Fibroblast of mammary gland (primary cell): ENCODE results near the gene SLC7A9.

Experiments used
- DNase-seq: peaks from one replicate; pipeline ENCODE4 v3.0.0-alpha.2; 2010; ENCODE audit warnings: low read depth
- H3K4me3 ChIP-seq: 2 replicates; pipeline ENCODE4 v1.5.1; 2011; ENCODE audit warnings: low read depth, mild to moderate bottlenecking, low read length, moderate library complexity; ENCODE audit not compliant: control insufficient read depth
- TF ChIP-seq, protein P1 (sequence below): conservative IDR thresholded peaks from 2 replicates; pipeline ENCODE4 v1.5.1; 2011; ENCODE audit warnings: low read depth, low read length, inconsistent platforms; ENCODE audit not compliant: control insufficient read depth, insufficient read depth

The SLC7A9 gene

GRCh38 chr19:32865326-32865725 lies 4.2 kb downstream of the SLC7A9 start:
- no peak overlapping the region for H3K4me3 ChIP-seq
- TF ChIP-seq, protein P1, sequence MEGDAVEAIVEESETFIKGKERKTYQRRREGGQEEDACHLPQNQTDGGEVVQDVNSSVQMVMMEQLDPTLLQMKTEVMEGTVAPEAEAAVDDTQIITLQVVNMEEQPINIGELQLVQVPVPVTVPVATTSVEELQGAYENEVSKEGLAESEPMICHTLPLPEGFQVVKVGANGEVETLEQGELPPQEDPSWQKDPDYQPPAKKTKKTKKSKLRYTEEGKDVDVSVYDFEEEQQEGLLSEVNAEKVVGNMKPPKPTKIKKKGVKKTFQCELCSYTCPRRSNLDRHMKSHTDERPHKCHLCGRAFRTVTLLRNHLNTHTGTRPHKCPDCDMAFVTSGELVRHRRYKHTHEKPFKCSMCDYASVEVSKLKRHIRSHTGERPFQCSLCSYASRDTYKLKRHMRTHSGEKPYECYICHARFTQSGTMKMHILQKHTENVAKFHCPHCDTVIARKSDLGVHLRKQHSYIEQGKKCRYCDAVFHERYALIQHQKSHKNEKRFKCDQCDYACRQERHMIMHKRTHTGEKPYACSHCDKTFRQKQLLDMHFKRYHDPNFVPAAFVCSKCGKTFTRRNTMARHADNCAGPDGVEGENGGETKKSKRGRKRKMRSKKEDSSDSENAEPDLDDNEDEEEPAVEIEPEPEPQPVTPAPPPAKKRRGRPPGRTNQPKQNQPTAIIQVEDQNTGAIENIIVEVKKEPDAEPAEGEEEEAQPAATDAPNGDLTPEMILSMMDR, result no peak
- no peak for DNase-seq

GRCh38 chr19:32864318-32865007 lies 5.1 kb downstream of the SLC7A9 start:
- DNase-seq, result no peak
- no peak overlapping the region for H3K4me3 ChIP-seq
- TF ChIP-seq, protein P1, result no peak

- DNase-seq, result no peak
- TF ChIP-seq, protein P1, result no peak
- H3K4me3 ChIP-seq, result no peak overlapping the region
These were observed 5.7 kb downstream of the SLC7A9 start for GRCh38 chr19:32863841-32864240.

DNA sequence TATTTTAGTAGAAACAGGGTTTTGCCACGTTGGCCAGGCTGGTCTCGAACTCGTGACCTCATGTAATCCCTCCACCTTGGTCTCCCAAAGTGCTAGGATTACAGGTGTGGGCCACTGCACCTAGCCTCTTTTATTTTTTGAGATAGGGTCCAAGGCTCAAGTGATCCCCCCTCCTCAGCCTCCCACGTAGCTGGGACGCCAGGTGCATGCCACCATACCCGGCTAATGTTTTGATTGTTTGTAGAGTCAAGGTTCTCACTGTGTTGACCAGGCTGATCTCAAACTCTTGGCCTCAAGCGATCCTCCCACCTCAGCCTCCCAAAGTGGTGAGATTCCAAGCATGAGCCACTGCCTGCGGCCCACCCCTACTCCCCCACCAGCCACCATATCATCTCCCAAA lies 6.3 kb downstream of the SLC7A9 start:
- TF ChIP-seq, protein P1, result no peak
- DNase-seq, result no peak

GRCh38 chr19:32862741-32863140 lies 6.8 kb downstream of the SLC7A9 start:
- TF ChIP-seq, protein P1, result no peak
- H3K4me3 ChIP-seq, result no peak overlapping the region
- no peak for DNase-seq

More for the DNA sequence above, 6.3 kb downstream of the SLC7A9 start:
- H3K4me3 ChIP-seq, result no peak overlapping the region

- TF ChIP-seq, protein P1, result no peak
- no peak overlapping the region for H3K4me3 ChIP-seq
- no peak for DNase-seq
These were observed 7.4 kb downstream of the SLC7A9 start for GRCh38 chr19:32862173-32862572.
